SK-N-SH (cell line): ENCODE measurements around the gene AMIGO1. TPM values are rescaled to one million over a fixed set of nuclear protein-coding genes. Genes with fewer than 3 reads are reported as not detected.

Source experiments
- CTCF ChIA-PET: fragments of 300-600, 350-600 bp; formaldehyde crosslinking; extraction: SDS; loops from one replicate; lab custom pipeline; 2021; lab: Yijun Ruan, JAX
- POLR2A ChIA-PET: fragments of 350-600 bp; sonication (Branson Sonifier 250); formaldehyde crosslinking; extraction: SDS; loops from one replicate; lab custom pipeline; 2020; ENCODE audit warnings: antibody characterized with exemption, inconsistent platforms; lab: Yijun Ruan, JAX
- DNase-seq: peaks from one replicate; pipeline ENCODE4 v3.0.0; 2012
- H2AFZ ChIP-seq: fragments of 200-600 bp; sonication (generic); 2 replicates; pipeline ENCODE4 v1.8.1; 2016; ENCODE audit warnings: antibody characterized with exemption, mild to moderate bottlenecking, low read depth
- H3F3A ChIP-seq: fragments of 200-600 bp; sonication (generic); replicated peaks from 2 replicates; pipeline ENCODE3; 2016; ENCODE audit warnings: antibody characterized with exemption, mild to moderate bottlenecking; ENCODE audit not compliant: insufficient read depth
- H3K27ac ChIP-seq, 2 experiments: fragments of 200-500 bp in 1 of 2; fragments of 200-600 bp in 1 of 2; sonication (Bioruptor generic) in 1 of 2; sonication (generic), shearing (Covaris generic) in 1 of 2; 2 replicates each; pipeline versions ENCODE4 v1.5.1 to v1.6.1; 2014 to 2016; ENCODE audit warnings: low read depth in 2 of 2, inconsistent platforms in 1 of 2, low read length in 1 of 2, mild to moderate bottlenecking in 1 of 2, mixed read lengths in 1 of 2
- H3K27me3 ChIP-seq: fragments of 200-600 bp; sonication (generic), shearing (Covaris generic); 2 replicates; pipeline ENCODE4 v1.6.1; 2016; ENCODE audit warnings: mixed run types; ENCODE audit not compliant: insufficient read depth
- H3K36me3 ChIP-seq, 2 experiments: fragments of 200-500 bp in 1 of 2; fragments of 200-600 bp in 1 of 2; sonication (Bioruptor generic) in 1 of 2; sonication (generic) in 1 of 2; replicated peaks in 1 of 2; 2 replicates each; pipeline versions ENCODE3 to v1.5.1; 2014 to 2016; ENCODE audit warnings: low read length in 1 of 2, mild to moderate bottlenecking in 1 of 2; ENCODE audit not compliant: insufficient read depth in 2 of 2, control insufficient read depth in 1 of 2
- H3K4me1 ChIP-seq, 2 experiments: fragments of 200-500 bp in 1 of 2; fragments of 200-600 bp in 1 of 2; sonication (Bioruptor generic) in 1 of 2; sonication (generic), shearing (Covaris generic) in 1 of 2; 2 replicates each; pipeline versions ENCODE4 v1.5.1 to v1.6.1; 2014 to 2016; ENCODE audit warnings: low read depth in 1 of 2, low read length in 1 of 2, mixed run types in 1 of 2; ENCODE audit not compliant: insufficient read depth in 2 of 2, control insufficient read depth in 1 of 2
- H3K4me2 ChIP-seq: fragments of 200-600 bp; sonication (generic), shearing (Covaris generic); 2 replicates; pipeline ENCODE4 v1.6.1; 2017; ENCODE audit warnings: mixed run types
- H3K4me3 ChIP-seq, 2 experiments: fragments of 200-500 bp in 1 of 2; fragments of 200-600 bp in 1 of 2; sonication (Bioruptor generic) in 1 of 2; sonication (generic), shearing (Covaris generic) in 1 of 2; 2 replicates each; pipeline versions ENCODE4 v1.5.1 to v1.8.1; 2014 to 2016; ENCODE audit warnings: low read depth in 2 of 2, inconsistent platforms in 1 of 2, low read length in 1 of 2, mild to moderate bottlenecking in 1 of 2, mixed read lengths in 1 of 2, moderate library complexity in 1 of 2
- H3K79me2 ChIP-seq: fragments of 200-600 bp; sonication (generic); 2 replicates; pipeline ENCODE4 v1.8.1; 2017; ENCODE audit warnings: mild to moderate bottlenecking; ENCODE audit not compliant: insufficient read depth
- H3K9ac ChIP-seq: fragments of 200-600 bp; sonication (generic); 2 replicates; pipeline ENCODE4 v1.6.1; 2017; ENCODE audit warnings: mixed run types
- H3K9me2 ChIP-seq: fragments of 200-600 bp; sonication (generic); 2 replicates; pipeline ENCODE4 v1.6.1; 2017; ENCODE audit warnings: mixed run types
- H3K9me3 ChIP-seq: fragments of 200-600 bp; sonication (generic); 2 replicates; pipeline ENCODE4 v1.6.1; 2017; ENCODE audit warnings: mixed run types, mild to moderate bottlenecking, moderate library complexity
- H4K20me1 ChIP-seq: fragments of 200-600 bp; sonication (generic); 2 replicates; pipeline ENCODE4 v1.6.1; 2017; ENCODE audit warnings: mild to moderate bottlenecking, mixed run types; ENCODE audit not compliant: insufficient read depth
- EP300 ChIP-seq, 2 experiments: IDR thresholded peaks; 2 replicates each; pipeline versions ENCODE4 v1.4.0 to v1.6.1; 2012; ENCODE audit warnings: borderline replicate concordance in 1 of 2, low read depth in 1 of 2, low read length in 1 of 2
- EZH2phosphoT487 ChIP-seq: fragments of 200-600 bp; sonication (generic); IDR thresholded peaks from 2 replicates; pipeline ENCODE4 v1.6.1; 2017; ENCODE audit warnings: low read depth, mixed run types, mild to moderate bottlenecking, antibody characterized with exemption, moderate library complexity, borderline replicate concordance
- GABPA ChIP-seq: IDR thresholded peaks from 2 replicates; pipeline ENCODE4 v1.4.0; 2012; ENCODE audit warnings: low read depth, mild to moderate bottlenecking
- MEF2A ChIP-seq: IDR thresholded peaks from 2 replicates; pipeline ENCODE4 v1.4.0; 2012; ENCODE audit warnings: low read depth, borderline replicate concordance
- NRF1 ChIP-seq: IDR thresholded peaks from 2 replicates; pipeline ENCODE4 v1.6.1; 2012; ENCODE audit warnings: low read depth, mild to moderate bottlenecking, low read length
- POLR2AphosphoS5 ChIP-seq: IDR thresholded peaks from 2 replicates; pipeline ENCODE4 v1.6.1; 2012; ENCODE audit warnings: low read depth, low read length
- TEAD4 ChIP-seq: IDR thresholded peaks from 2 replicates; pipeline ENCODE4 v1.4.0; 2012; ENCODE audit warnings: mild to moderate bottlenecking, borderline replicate concordance; ENCODE audit not compliant: insufficient read depth
- USF2 ChIP-seq: fragments of 150-350 bp; IDR thresholded peaks from 2 replicates; pipeline ENCODE4 v1.6.1; 2017; ENCODE audit warnings: antibody characterized with exemption, low read length, low read depth, borderline replicate concordance
- YY1 ChIP-seq: IDR thresholded peaks from 2 replicates; pipeline ENCODE4 v1.4.0; 2012; ENCODE audit warnings: low read depth, mild to moderate bottlenecking
- WGBS: methylation state at CpG from one replicate; pipeline ENCODE4 v1.1.6; 2017; ENCODE audit warnings: low lambda C conversion rate; 5-methylcytosine and 5-hydroxymethylcytosine counted together
- polyA plus RNA-seq, 3 experiments: library from polyadenylated mRNA; depleted of rRNA; stranded (reverse); fragments of >200 nt; gene quantifications; 2 replicates each; pipeline ENCODE4 v1.2.3, GENCODE V29; 2012
- TF ChIP-seq, protein P1 (sequence below): fragments of 150-350 bp; IDR thresholded peaks from 2 replicates; pipeline ENCODE4 v1.6.1; 2016; ENCODE audit warnings: mild to moderate bottlenecking, low read depth, low read length

The AMIGO1 gene
- polyA plus RNA-seq, 1 of the 3 experiments (the other 2 are of a cell fraction), result 0.95 TPM

GRCh38 chr1:109513110-109513710, 3.7 kb upstream of the AMIGO1 start:
- peaks cover 0 to 19% of the 10 kb centered on the region in 2 experiments; a peak in 1 of 4 replicates for H3K4me1 ChIP-seq
- no peaks in the 10 kb centered on the region for H3K9me3 ChIP-seq
- H3K79me2 ChIP-seq, result no peaks in the 10 kb centered on the region
- H3K4me3 ChIP-seq, result no peak overlapping the region
- no peaks in the 10 kb centered on the region for H4K20me1 ChIP-seq
- no peak overlapping the region for H3K27ac ChIP-seq
- no peaks in the 10 kb centered on the region; the same call in 1 of the 2 replicates for H3K27me3 ChIP-seq
- no peaks in the 10 kb centered on the region for H3K36me3 ChIP-seq
- no peaks in the 10 kb centered on the region for H3K9me2 ChIP-seq
- WGBS, result 76% methylated on average over 2 of the region's 2 CpGs
- TF ChIP-seq YY1, result no peak
- TF ChIP-seq EP300 (IDR thresholded peaks at IDR 0.05; ENCODE audit: borderline replicate concordance in 1 of 2, low read depth in 1 of 2, low read length in 1 of 2), result no peak
- no peak overlapping the region for H2AFZ ChIP-seq
- H3K9ac ChIP-seq, result no peak overlapping the region
- ChIA-PET POLR2A (no interaction called here), CTCF (interaction anchor here (1.7 to 40.2 kb wide), 3 partner anchors 14 to 24 kb away, joined by 9 to 1710 read pairs (median 238); partner anchors contain the start of genes ATXN7L2, CYB561D1 and GPR61)
- no peak overlapping the region for H3K4me2 ChIP-seq
- no peaks in the 10 kb centered on the region for H3F3A ChIP-seq
- no peak for DNase-seq

DNA sequence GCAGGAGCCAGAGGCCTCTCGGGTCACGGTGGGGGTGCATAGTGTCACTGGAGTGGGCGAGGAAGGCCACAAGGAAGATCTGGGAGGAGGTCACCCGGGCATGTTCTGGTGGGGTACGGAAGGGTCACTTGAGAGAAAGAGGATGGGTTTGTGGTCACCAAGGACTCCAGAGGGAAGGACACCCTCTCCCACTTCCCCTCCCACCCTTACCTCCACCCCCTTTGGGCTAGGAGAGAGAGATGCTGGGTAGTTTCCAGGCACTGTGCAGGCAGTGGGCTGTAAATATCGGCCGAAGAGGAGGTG, 703 bp downstream of the AMIGO1 start:
- 96% methylated on average over 6 of the region's 7 CpGs for whole genome bisulfite sequencing
- no peaks in the 10 kb centered on the region for H4K20me1 ChIP-seq
- H3K27me3 ChIP-seq, result no peaks in the 10 kb centered on the region; the same call in 1 of the 2 replicates
- TF ChIP-seq MEF2A (no peak), TEAD4 (no peak), POLR2AphosphoS5 (no peak), EZH2phosphoT487 (no peak), NRF1 (no peak), USF2 (no peak), GABPA (no peak)
- TF ChIP-seq, protein P1, sequence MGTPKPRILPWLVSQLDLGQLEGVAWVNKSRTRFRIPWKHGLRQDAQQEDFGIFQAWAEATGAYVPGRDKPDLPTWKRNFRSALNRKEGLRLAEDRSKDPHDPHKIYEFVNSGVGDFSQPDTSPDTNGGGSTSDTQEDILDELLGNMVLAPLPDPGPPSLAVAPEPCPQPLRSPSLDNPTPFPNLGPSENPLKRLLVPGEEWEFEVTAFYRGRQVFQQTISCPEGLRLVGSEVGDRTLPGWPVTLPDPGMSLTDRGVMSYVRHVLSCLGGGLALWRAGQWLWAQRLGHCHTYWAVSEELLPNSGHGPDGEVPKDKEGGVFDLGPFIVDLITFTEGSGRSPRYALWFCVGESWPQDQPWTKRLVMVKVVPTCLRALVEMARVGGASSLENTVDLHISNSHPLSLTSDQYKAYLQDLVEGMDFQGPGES, result no peak
- H3K9me2 ChIP-seq, result no peaks in the 10 kb centered on the region
- POLR2A ChIA-PET, result interaction anchor here (1.0 to 1.4 kb wide), 3 partner anchors 10 to 25 kb away, joined by 3 read pairs; partner anchors contain the start of gene ATXN7L2
- peaks cover 0 to 11% of the 10 kb centered on the region in 2 experiments; a peak in 1 of 4 replicates for H3K4me1 ChIP-seq
- CTCF ChIA-PET, result interaction anchor here (1.2 to 40.2 kb wide), 5 partner anchors 10 to 476 kb away, joined by 5 to 1710 read pairs (median 72); partner anchors contain the start of genes AHCYL1, ATXN7L2, CYB561D1 and GPR61
- DNase-seq, result no peak
- H3K9ac ChIP-seq, result no peak overlapping the region
- no peaks in the 10 kb centered on the region for H3K36me3 ChIP-seq
- H3K27ac ChIP-seq, result no peak overlapping the region
- H3K4me3 ChIP-seq, result peak overlapping the region in 1 of 2 experiments; percentile 69; a peak in 2 of 4 replicates
- peak overlapping the region; percentile 92 for H3K4me2 ChIP-seq
- H2AFZ ChIP-seq, result no peak overlapping the region
- no peaks in the 10 kb centered on the region for H3K9me3 ChIP-seq
- no peaks in the 10 kb centered on the region for H3K79me2 ChIP-seq
- H3F3A ChIP-seq, result no peaks in the 10 kb centered on the region
